Measurements from ENCODE around the gene CSMD2. TPM values are rescaled to one million over a fixed set of nuclear protein-coding genes. Genes with fewer than 3 reads are reported as not detected.

CSMD2 gene
- total RNA-seq, 1 experiment from 2014 or later, result 23.0 TPM

DNA sequence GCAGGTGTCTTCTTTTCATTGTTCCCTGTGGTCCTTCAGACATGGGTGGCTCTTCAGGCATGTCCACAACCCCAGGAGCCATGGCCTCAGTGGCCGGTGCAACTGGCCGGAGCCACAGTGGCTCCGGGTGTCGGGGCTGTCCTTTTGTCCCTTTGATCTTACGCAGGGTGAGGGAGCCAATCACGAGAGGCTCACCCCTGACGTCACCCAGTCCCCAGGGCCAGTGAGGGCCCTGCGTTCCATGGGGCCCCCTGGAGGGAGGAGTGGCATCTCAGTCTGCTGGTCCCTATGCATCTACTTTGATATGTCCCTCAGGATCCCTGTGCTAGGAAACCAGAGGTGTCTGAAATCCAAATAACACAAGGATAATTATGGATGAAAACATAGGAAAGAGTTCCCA, 663.3 kb downstream of the CSMD2 start:
- no peak for DNase-seq (ENCODE audit: low read depth)

DNA sequence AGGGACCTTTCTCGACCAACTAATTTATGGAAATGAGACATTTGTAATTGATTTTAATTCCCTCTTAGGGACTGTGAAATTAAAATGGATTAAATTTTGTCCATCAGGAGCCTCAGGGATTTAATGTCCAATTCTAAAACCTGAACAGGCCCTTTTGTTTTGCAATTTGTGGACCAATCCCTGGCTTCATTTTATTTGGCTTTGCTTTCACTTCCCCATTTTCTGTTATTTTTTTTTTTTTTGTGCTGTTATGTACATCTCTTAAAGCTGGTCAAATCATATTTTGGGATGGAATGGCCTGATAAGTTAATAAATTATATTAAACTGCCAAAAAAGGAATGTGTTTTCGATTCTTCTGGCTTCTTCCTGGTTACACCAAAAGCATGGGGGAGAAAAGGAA, 663.7 kb downstream of the CSMD2 start:
- no peak for DNase-seq (ENCODE audit: low read depth)

DNA sequence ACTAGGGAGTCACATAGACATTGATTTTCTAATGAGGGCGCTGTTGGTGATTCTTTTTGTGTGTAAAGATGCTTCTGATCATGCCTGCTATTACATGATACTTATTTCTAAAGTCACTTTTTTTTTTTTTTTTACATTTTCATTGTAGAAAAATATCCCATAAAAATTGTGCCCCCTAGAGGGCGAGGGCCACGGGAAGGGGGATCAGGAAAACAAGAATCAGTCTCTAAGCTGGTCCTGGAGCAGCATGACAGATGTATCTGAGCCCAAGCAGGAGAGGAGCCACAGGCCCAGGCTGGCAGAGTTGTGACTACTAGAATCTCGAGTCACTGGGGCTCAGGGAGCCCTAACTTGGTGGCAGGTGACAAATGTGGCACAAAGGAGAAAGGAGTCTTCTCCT, 664.5 kb downstream of the CSMD2 start:
- no peak for DNase-seq (ENCODE audit: low read depth)

DNA sequence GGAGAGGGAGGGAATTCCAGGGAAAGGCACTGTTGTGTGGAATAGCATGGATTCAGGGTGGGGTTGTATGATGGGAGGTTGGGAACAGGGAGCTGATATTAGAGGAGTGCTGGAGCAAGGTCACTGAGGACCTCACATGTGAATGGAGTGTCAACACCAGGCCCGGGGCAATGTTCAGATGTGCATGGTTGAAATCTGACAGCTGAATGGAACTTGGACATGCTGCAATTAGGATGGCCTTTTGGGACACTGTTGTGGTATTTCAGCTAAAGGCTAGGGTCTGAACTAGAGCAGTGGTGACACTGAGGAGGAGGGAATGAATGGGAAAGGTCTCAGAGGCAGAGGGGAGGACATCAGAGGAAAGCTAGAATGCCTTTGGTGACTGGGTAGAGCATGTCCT, 667.6 kb downstream of the CSMD2 start:
- no peak for DNase-seq (ENCODE audit: low read depth)

DNA sequence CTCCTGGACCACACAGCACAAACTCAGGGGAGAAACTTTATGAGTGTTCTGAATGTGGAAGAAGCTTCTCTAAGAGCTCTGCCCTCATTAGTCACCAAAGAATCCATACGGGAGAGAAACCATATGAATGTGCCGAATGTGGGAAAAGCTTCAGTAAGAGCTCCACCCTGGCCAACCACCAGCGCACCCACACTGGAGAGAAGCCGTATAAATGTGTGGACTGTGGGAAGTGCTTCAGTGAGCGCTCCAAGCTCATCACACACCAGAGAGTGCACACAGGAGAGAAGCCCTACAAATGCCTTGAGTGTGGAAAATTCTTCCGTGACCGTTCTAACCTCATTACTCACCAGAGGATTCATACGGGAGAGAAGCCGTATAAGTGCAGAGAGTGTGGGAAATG, 670.1 kb downstream of the CSMD2 start:
- DNase-seq (ENCODE audit: low read depth), result no peak

DNA sequence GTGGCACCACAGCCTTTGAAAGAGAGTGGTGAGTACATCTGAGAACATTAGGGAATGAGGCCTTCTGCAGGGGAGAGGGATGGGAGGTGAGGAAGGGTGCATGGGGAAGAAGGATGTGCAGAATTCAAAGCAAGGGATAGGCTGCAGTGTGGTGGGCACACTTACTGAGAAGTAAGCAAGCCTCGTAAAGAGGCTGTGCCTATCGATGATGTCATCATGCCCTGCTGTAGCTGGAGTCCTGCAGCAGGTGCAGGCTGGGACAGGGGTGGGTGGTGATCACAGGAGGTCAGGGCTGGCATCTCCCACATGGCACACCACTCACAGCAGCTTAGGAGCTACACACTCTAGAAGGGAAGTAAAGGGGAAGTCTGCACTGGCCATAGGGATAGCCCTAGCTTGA, 676.4 kb downstream of the CSMD2 start:
- DNase-seq (ENCODE audit: low read depth), result no peak

DNA sequence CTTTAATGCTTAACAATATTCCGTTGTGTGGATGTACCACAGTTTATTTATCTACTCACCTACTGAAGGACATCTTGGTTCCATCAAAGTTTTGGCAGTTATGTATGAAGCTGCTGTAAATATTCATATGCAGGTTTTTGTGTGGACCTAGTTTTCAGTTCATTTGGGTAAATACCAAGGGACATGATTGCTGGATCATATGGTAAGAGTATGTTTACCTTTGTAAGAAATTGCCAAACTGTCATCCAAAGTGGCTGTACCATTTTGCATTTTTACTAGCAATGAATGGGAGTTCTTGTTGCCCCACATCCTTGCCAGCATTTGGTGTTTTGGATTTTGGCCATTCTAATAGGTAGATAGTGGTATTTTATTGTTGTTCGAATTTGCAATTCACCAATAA, 682.6 kb downstream of the CSMD2 start:
- no peak for DNase-seq (ENCODE audit: low read depth)

DNA sequence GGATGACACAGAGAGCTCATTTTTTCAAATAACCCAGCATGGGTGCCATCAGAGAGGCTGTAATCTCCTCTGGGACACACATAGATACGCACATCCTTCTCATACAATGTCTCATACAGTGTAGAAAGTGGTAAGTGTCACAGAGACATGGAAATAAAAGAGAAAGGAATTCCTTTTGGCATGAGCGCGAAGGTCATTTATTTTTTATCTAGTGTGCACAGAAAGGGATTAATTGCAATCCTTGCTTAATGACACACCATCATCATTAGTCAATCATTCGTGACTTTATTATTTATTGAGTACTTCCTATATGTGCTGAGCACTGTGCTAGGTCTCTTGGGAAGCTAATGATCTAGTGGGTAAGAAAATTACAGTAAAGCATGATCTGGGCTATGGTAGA, 687.6 kb downstream of the CSMD2 start:
- DNase-seq (ENCODE audit: low read depth), result no peak

DNA sequence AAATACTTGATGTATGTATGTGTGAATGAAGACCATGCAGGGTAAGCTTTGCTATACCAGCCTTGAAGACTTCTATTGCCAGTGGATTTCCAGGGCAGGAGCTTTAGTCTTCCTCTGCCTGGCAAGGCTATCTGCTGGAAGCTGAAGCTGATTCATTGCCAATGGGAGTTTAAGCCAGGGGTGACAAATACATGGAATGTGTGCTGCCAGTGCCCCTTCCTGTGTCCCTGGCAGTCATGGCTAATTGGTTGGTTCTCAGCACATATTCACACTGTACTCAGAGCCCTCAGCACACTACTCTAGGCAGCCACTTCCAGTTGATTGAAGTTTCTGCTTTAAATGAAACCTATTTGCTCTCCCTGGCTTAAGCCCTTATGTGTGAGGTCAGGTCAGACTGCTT, 691.1 kb downstream of the CSMD2 start:
- DNase-seq (ENCODE audit: low read depth), result peak; percentile 58

DNA sequence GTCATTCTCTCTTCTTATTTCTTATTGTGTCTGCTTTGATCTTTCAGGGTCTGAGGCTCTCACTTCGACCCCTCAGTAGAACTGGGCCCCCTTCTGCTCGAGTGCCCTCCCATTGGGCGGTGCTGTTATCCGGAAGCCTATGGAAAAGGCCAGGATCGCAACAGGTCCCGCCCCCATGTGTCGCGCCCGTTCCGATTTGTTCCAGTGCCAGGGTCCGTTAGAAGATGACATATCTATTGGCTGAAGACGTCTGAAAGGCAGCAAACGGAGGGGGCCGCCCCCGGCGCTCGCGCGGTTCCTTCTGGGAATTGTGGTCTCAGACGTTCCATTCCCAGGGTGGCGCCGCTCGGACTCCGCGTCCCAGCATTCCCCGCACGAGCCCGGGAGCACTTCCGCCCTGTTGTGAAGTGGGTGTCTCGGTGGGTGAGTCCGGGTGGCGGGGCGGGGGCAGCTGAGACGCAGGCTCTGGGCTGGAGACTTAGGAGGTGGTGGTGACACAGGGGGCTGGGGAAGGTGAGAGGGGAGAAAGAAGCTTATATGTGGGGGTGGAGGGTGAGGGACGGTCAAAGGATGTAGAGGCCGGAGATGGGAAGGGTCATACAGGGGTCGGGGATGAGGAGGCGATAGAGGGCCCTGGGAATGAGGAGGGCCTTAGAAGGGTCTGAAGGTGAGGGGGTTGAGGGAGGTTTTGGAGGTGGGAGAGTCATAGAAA, 692.6 kb downstream of the CSMD2 start, which contains the start of gene ZSCAN20:
Gene ZSCAN20 (plus strand): TSS at position 377 of the 712 bp plus-strand sequence. CDS start 6,644 bp downstream, outside the sequence.
- DNase-seq (ENCODE audit: low read depth), result peak; percentile 99

DNA sequence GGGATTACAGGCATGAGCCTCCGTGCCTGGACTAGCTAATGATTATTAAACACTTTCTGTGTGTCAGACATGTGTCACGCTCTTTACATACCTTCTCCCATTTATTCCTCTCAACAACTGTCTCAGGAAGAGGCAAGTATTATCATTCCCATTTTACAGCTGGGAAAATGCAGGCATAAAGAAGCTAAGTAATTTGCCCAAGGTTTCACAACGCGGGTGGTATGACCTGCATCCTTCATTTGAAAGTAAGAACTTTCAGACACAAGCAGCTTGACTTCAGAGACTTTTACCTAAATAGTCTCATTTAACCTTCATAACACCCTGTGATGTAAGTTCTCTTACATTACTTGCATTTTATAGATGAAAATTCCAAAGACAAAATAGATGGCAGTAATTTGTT, 693.6 kb downstream of the CSMD2 start:
- DNase-seq (ENCODE audit: low read depth), result no peak

DNA sequence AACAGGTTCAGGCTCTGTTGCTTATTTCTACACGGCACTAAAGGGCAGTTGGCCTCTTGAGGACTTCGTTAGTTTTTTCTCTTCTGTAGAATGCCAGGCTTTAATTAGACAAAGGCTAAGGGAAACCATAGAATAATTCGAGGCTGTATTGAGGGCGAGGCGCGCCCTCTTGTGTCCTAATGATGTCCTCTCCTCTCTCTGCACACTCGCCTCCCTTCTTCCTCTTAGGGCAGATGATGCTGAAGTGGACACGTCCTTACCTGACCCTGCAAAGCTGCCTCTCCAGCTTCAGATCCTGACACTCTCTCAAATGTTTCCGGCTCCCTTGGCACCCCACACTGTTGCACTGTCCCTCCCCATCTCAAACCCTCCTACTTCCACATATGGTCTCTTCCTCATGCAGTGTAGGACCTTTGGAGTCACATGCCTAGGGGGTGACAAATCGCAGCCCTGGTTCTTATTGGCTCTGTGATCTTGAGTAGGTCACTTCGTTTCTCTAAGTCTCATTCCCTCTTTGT, 694.5 kb downstream of the CSMD2 start:
- peak; percentile 88 for DNase-seq (ENCODE audit: low read depth)

DNA sequence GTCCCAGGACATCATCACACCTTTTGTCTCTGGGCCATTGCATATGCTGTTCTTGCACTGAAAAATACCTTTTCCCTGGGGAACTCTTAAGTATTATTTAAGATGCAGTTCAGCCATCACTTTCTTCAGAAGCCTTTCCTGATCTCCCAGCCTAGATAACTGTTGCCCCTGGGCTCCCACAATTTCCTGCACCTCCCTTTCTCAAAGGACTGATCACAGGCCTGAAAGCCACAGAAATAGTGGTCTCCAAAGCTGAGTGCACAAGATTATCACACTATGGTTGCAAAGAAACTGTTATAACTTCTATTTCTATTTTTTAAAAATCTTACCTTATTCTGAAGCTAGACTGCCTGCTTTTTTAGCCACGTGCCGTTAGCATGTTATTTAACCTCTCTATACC, 695.3 kb downstream of the CSMD2 start:
- DNase-seq (ENCODE audit: low read depth), result no peak

DNA sequence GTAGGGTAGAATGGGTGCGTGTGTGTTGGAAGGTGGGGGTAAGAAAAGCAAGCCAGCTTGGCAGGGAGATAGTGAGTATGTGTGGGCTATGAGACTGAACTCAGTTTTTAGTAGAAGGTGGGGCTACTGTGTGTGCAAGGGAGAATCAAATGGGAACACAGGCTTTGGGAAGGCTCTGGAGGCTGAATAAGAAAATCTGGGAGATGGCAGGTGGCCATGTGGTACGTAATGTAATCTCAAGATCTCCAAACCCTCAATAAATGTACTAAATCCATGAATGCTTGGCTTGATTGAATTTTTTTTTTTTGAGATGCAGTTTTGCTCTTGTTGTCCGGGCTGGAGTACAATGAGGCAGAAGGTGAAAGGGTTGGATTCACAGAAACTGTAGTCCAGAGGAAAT, 696.1 kb downstream of the CSMD2 start:
- DNase-seq (ENCODE audit: low read depth), result no peak

DNA sequence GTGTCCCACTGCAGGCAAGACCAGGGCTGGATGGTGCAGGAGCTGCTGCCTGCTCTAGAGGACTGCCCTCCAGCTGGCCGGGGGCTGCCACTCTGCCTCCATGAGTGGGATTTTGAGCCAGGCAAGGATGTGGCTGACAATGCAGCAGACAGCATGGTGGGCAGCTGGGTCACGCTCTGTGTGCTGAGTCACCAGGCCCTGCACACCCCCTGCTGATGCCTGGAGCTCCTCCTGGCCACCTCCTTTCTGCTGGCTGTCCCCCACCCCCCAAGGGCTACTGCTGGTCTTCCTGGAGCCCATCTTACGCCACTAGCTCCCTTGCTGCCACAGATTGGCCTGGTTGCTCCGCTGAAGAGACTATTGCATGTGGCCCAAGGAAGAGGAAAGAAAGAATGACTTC, 696.5 kb downstream of the CSMD2 start:
- DNase-seq (ENCODE audit: low read depth), result no peak

DNA sequence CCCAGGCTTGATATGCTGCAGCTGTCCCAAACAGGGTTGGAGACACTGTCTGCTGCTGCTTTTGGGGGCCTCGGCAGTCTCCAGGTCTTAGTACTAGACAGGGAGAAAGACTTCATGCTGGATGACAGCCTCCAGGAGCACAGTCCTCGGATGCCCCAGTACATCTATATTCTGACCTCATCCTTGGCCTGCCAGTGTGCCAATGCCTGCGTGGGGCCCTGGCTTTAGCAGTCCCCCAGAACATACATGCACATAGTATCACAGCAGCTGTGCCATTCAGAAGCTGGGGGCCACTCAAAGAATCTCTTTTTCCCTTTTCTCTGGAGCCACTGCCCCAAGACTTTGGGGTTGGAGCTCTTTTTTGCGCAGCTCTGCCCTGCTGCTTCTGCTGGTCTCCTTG, 697.0 kb downstream of the CSMD2 start:
- no peak for DNase-seq (ENCODE audit: low read depth)

DNA sequence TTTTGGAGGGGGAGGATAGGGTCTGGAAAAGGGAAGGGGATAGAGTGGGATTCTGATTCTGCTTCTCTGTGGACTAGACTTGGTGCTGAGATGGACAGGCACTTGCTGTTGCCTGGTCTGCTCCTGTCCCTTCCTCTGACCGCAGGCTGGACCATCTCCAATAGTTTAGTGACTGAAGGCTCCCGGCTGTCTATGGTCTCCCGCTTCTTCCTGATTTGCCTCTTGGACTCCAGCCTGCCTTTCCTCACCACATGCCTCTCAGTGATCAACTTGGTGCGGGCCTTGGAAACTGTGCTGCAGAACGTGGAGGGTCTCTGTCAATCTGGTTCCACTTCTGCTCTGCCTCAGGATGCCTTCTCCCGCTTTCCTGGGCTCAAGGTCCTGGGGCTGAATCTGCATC, 698.9 kb downstream of the CSMD2 start:
- DNase-seq (ENCODE audit: low read depth), result peak; percentile 24

DNA sequence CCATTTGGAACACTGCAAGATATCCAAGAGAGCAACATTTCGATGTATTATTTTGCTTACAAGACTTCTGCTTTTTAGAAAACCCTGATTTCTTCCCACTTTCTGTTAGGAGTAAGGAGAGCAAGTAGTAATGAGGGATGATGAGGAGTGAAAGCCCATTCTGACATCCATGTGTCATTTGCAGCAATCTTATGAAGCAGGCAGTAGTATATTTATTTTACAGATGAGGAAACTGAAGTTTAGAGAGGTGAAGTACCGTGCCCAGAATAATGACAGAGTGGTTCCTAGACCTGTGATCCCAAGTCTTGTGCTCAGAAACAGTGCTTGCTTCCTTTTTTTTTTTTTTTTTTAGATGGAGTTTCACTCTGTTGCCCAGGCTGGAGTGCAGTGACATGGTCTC, 699.7 kb downstream of the CSMD2 start:
- no peak for DNase-seq (ENCODE audit: low read depth)

DNA sequence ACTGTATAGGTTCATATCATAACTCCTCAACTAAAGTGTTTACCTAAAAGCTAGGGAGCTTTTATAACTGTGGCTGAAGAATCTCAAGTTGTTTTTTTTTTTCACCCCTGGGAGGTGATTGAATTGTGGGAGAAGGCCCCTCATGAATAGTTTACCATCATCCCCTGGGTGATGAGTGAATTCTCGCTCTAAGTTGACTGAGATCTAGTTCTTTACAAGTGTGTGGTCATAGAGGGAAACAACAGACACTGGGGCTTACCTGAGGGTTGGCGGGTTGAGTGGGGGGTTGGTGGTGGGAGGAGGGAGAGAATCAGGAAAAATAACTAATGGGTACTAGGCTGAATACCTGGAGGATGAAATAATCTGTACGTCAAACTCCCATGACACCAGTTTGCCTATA, 700.5 kb downstream of the CSMD2 start:
- DNase-seq (ENCODE audit: low read depth), result no peak

Other genes with a start within 250 kb of the CSMD2 start
- gene C1orf94, start 11.7 kb upstream of the CSMD2 start, total RNA-seq (2014; rRNA removed; shearing (Covaris generic)), result 3.7 and 4.0 TPM in 2 replicates